ENCODE data around the gene ACLY.

The ACLY gene

GRCh38 chr17:41917192-41917591 lies 1.6 kb downstream of the ACLY start:
- no peak for TF ChIP-seq CTCF (IDR thresholded peaks at IDR 0.05; ENCODE audit: insufficient read depth, missing control alignments)
- DNase-seq (ENCODE audit: insufficient read length, low spot score) (no peak), FAIRE-seq (no peak)

GRCh38 chr17:41915566-41915965 lies 3.2 kb downstream of the ACLY start:
- no peak for FAIRE-seq
- TF ChIP-seq CTCF (IDR thresholded peaks at IDR 0.05; ENCODE audit: insufficient read depth, missing control alignments), result no peak

GRCh38 chr17:41915020-41915419 lies 3.7 kb downstream of the ACLY start:
- TF ChIP-seq CTCF (IDR thresholded peaks at IDR 0.05; ENCODE audit: insufficient read depth, missing control alignments), result no peak
- DNase-seq (ENCODE audit: insufficient read length, low spot score), result no peak
- no peak for FAIRE-seq

More at GRCh38 chr17:41915566-41915965, 3.2 kb downstream of the ACLY start:
- DNase-seq (ENCODE audit: insufficient read length, low spot score), result no peak

- DNase-seq (ENCODE audit: insufficient read length, low spot score) (no peak), FAIRE-seq (no peak)
- no peak for TF ChIP-seq CTCF (IDR thresholded peaks at IDR 0.05; ENCODE audit: insufficient read depth, missing control alignments)
These were observed 4.4 kb downstream of the ACLY start for GRCh38 chr17:41914358-41914766.

GRCh38 chr17:41913798-41914197 lies 5.0 kb downstream of the ACLY start:
- no peak for DNase-seq (ENCODE audit: insufficient read length, low spot score)
- no peak for TF ChIP-seq CTCF (IDR thresholded peaks at IDR 0.05; ENCODE audit: insufficient read depth, missing control alignments)
- no peak for FAIRE-seq

- TF ChIP-seq CTCF (IDR thresholded peaks at IDR 0.05; ENCODE audit: insufficient read depth, missing control alignments), result no peak
- DNase-seq (ENCODE audit: insufficient read length, low spot score), result no peak
- no peak for FAIRE-seq
These were observed 5.8 kb downstream of the ACLY start for GRCh38 chr17:41912925-41913324.

GRCh38 chr17:41910701-41911391 lies 7.9 kb downstream of the ACLY start:
- FAIRE-seq (no peak), DNase-seq (ENCODE audit: insufficient read length, low spot score) (no peak)
- no peak for TF ChIP-seq CTCF (IDR thresholded peaks at IDR 0.05; ENCODE audit: insufficient read depth, missing control alignments)

Measured in D721Med (cell line).